Measurements from ENCODE around the gene BEND2.

GRCh38 chrX:18227458-18227857 is 6.8 kb upstream of the BEND2 start:
- no peak for TF ChIP-seq YY1 (IDR thresholded peaks at IDR 0.05; ENCODE audit: insufficient read depth, insufficient read length)
- TF ChIP-seq ZNF274 (IDR thresholded peaks at IDR 0.05; ENCODE audit: low read depth, low read length) = no peak
- no peak for TF ChIP-seq SUZ12 (IDR thresholded peaks at IDR 0.05; ENCODE audit: extremely low read depth, insufficient read depth, insufficient read length)
